H1 (cell line): ENCODE measurements around the gene MYRF. TPM values are rescaled to one million over a fixed set of nuclear protein-coding genes. Genes with fewer than 3 reads are reported as not detected.

Experiments
- ATF3 ChIP-seq: IDR thresholded peaks from 2 replicates; pipeline ENCODE4 v1.6.1; 2011; ENCODE audit warnings: low read depth, mild to moderate bottlenecking, low read length; ENCODE audit not compliant: insufficient read depth
- BCL11A ChIP-seq, 2 experiments: IDR thresholded peaks; one replicate each; pipeline ENCODE4 v1.6.1; 2011; ENCODE audit warnings: low read depth in 2 of 2, low read length in 2 of 2, mild to moderate bottlenecking in 2 of 2
- CHD2 ChIP-seq: IDR thresholded peaks from 2 replicates; pipeline ENCODE4 v1.6.1; 2012; ENCODE audit warnings: low read length, improper control_type of control experiment
- E2F6 ChIP-seq: IDR thresholded peaks from 2 replicates; pipeline ENCODE4 v1.6.1; 2012; ENCODE audit warnings: inconsistent platforms
- EP300 ChIP-seq, 2 experiments: IDR thresholded peaks; 1 replicate in 1 of 2; 2 replicates in 1 of 2; pipeline ENCODE4 v1.6.1; 2011 to 2012; ENCODE audit warnings: low read depth in 2 of 2, low read length in 2 of 2, mild to moderate bottlenecking in 2 of 2, borderline replicate concordance in 1 of 2, inconsistent platforms in 1 of 2, moderate library complexity in 1 of 2
- GTF2F1 ChIP-seq: IDR thresholded peaks from 2 replicates; pipeline ENCODE4 v1.6.1; 2012; ENCODE audit warnings: low read depth, low read length, improper control_type of control experiment, borderline replicate concordance
- HDAC2 ChIP-seq, 2 experiments: fragments of 300-600 bp in 1 of 2; sonication (generic) in 1 of 2; IDR thresholded peaks; 2 replicates each; pipeline ENCODE4 v1.6.1; 2011 to 2012; ENCODE audit warnings: low read depth in 2 of 2, low read length in 2 of 2, mild to moderate bottlenecking in 2 of 2, moderate library complexity in 2 of 2, borderline replicate concordance in 1 of 2, inconsistent platforms in 1 of 2
- JUN ChIP-seq: IDR thresholded peaks from 2 replicates; pipeline ENCODE4 v1.6.1; 2011; ENCODE audit warnings: low read depth, mild to moderate bottlenecking, improper control_type of control experiment, low read length
- KDM4A ChIP-seq: IDR thresholded peaks from one replicate; pipeline ENCODE4 v1.7.1; 2012; ENCODE audit warnings: low read depth, mild to moderate bottlenecking, moderate library complexity, low read length, inconsistent platforms; ENCODE audit not compliant: severe bottlenecking
- KDM5A ChIP-seq: fragments of 200-600 bp; IDR thresholded peaks from 2 replicates; pipeline ENCODE4 v1.7.1; 2012; ENCODE audit warnings: mild to moderate bottlenecking, low read length, inconsistent platforms, mixed read lengths
- NANOG ChIP-seq: IDR thresholded peaks from 2 replicates; pipeline ENCODE4 v1.6.1; 2011; ENCODE audit warnings: low read length, low read depth, mild to moderate bottlenecking, inconsistent platforms; ENCODE audit not compliant: insufficient read depth, poor library complexity, severe bottlenecking
- NRF1 ChIP-seq: IDR thresholded peaks from 2 replicates; pipeline ENCODE4 v1.6.1; 2011; ENCODE audit warnings: mild to moderate bottlenecking, low read depth, low read length, improper control_type of control experiment
- PHF8 ChIP-seq: fragments of 200-600 bp; sonication (generic); conservative IDR thresholded peaks from 2 replicates; pipeline ENCODE4 v1.7.1; 2012; ENCODE audit warnings: low read depth, mild to moderate bottlenecking, inconsistent platforms, low read length, moderate library complexity
- POU5F1 ChIP-seq: IDR thresholded peaks from 2 replicates; pipeline ENCODE4 v1.6.1; 2011; ENCODE audit warnings: low read depth, mild to moderate bottlenecking, low read length, moderate library complexity
- RBBP5 ChIP-seq: IDR thresholded peaks from 2 replicates; pipeline ENCODE4 v1.7.1; 2012; ENCODE audit warnings: low read depth, mild to moderate bottlenecking, inconsistent platforms, low read length, moderate library complexity, borderline replicate concordance
- RXRA ChIP-seq: IDR thresholded peaks from 2 replicates; pipeline ENCODE4 v1.6.1; 2011; ENCODE audit warnings: low read depth, mild to moderate bottlenecking, low read length, moderate library complexity; ENCODE audit not compliant: insufficient read depth
- SAP30 ChIP-seq: fragments of 300-600 bp; sonication (generic); IDR thresholded peaks from 2 replicates; pipeline ENCODE4 v1.7.1; 2012; ENCODE audit warnings: low read length, moderate library complexity, mild to moderate bottlenecking, inconsistent platforms; ENCODE audit not compliant: insufficient read depth, insufficient replicate concordance
- SRF ChIP-seq: IDR thresholded peaks from 2 replicates; pipeline ENCODE4 v1.6.1; 2011; ENCODE audit warnings: mild to moderate bottlenecking, low read depth, low read length, moderate library complexity
- SUZ12 ChIP-seq: fragments of 200-600 bp; sonication (generic); IDR thresholded peaks from 2 replicates; pipeline ENCODE4 v1.6.1; 2012; ENCODE audit warnings: mild to moderate bottlenecking, inconsistent platforms, low read length, moderate library complexity, mixed read lengths
- TAF1 ChIP-seq: IDR thresholded peaks from 2 replicates; pipeline ENCODE4 v1.6.1; 2011; ENCODE audit warnings: mild to moderate bottlenecking, low read depth, low read length
- TCF12 ChIP-seq: IDR thresholded peaks from 2 replicates; pipeline ENCODE4 v1.6.1; 2011; ENCODE audit warnings: low read depth, mild to moderate bottlenecking, low read length
- ZNF274 ChIP-seq: IDR thresholded peaks from 2 replicates; pipeline ENCODE4 v1.7.0; 2012; ENCODE audit warnings: low read length, borderline replicate concordance; ENCODE audit errors: extremely low read depth
- polyA plus RNA-seq, 7 experiments: library from polyadenylated mRNA; depleted of rRNA in 3 of 7; stranded (reverse) in 5 of 7; unstranded in 2 of 7; fragments of >200 nt in 5 of 7; fragments of 200-250 nt in 2 of 7; gene quantifications; 1 replicate in 5 of 7; 2 replicates in 1 of 7; 4 replicates in 1 of 7; pipeline versions ENCODE4 v1.2.1 to v1.2.3, GENCODE V29; 2011 to 2013; ENCODE audit warnings: missing spikeins in 2 of 7, mixed read lengths in 2 of 7
- total RNA-seq: library from RNA; stranded (reverse); fragmentation: NEBNext Ultra II Directional; extraction: Animal tissue kit (Norgen Biotek cat#: 25700); gene quantifications from 2 replicates; pipeline ENCODE4 v1.2.1, GENCODE V29; 2021

The MYRF gene
- total and polyA plus RNA-seq, 2 of the 8 experiments (the other 6 are each of a cell fraction or from before 2014, with no cell fraction given): 6.0 to 6.1 TPM

- TF ChIP-seq ZNF274 (no peak), PHF8 (no peak; the same call in none of the 2 replicates), NANOG (no peak), TAF1 (peak; percentile 75), SUZ12 (no peak), SRF (no peak), EP300 (IDR thresholded peaks at IDR 0.05; ENCODE audit: borderline replicate concordance in 1 of 2, low read depth in 2 of 2, low read length in 2 of 2) (no peak), RXRA (no peak), KDM4A (no peak), POU5F1 (no peak), NRF1 (peak; percentile 87), KDM5A (no peak), TCF12 (no peak), CHD2 (0 out of 2 replicates have a peak, but pooled peaks have one; percentile 7), BCL11A (IDR thresholded peaks at IDR 0.05; ENCODE audit: low read depth in 2 of 2, low read length in 2 of 2) (no peak), SAP30 (no peak), GTF2F1 (no peak), ATF3 (no peak), E2F6 (peak; percentile 31; the same call in 1 of the 2 replicates), HDAC2 (IDR thresholded peaks at IDR 0.05; ENCODE audit: borderline replicate concordance in 1 of 2, low read depth in 2 of 2, low read length in 2 of 2) (peak in 1 of 2 experiments; percentile 68; a peak in 1 of 4 replicates), RBBP5 (no peak), JUN (no peak)
Measured at GRCh38 chr11:61814958-61815789, 62.7 kb downstream of the MYRF start (continued).
